Caco-2 (cell line): Measurements from ENCODE around the gene EPHB6. TPM values are rescaled to one million over a fixed set of nuclear protein-coding genes. Genes with fewer than 3 reads are reported as not detected.

Experiments
- BruUV-seq: library from RNA; stranded (reverse); fragments of 400-500 nt; replicated peaks from 2 replicates; lab custom pipeline; 2021; lab: Mats Ljungman, UMichigan
- CTCF ChIA-PET: fragments of 300-600 bp; sonication (Branson Sonifier 250); formaldehyde crosslinking; loops from one replicate; lab custom pipeline; 2022; ENCODE audit warnings: antibody characterized with exemption; lab: Charles Lee
- POLR2A ChIA-PET: fragments of 300-600 bp; sonication (Branson Sonifier 250); formaldehyde crosslinking; loops from one replicate; lab custom pipeline; 2022; ENCODE audit warnings: antibody characterized with exemption; lab: Charles Lee
- DNase-seq, 2 experiments: peaks; one replicate each; pipeline versions ENCODE4 v3.0.0 to v3.0.0-alpha.2; 2020 to 2022
- H3K27me3 ChIP-seq: replicated peaks from 2 replicates; pipeline ENCODE4 v1.6.0; 2011; ENCODE audit warnings: low read length; ENCODE audit not compliant: control insufficient read depth, insufficient read depth
- H3K36me3 ChIP-seq: 2 replicates; pipeline ENCODE4 v1.5.1; 2011; ENCODE audit warnings: low read length; ENCODE audit not compliant: control insufficient read depth, insufficient read depth
- H3K4me1 ChIP-seq: fragments of 250-450 bp; sonication (Bioruptor Pico); 2 replicates; pipeline ENCODE4 v1.5.1; 2020; ENCODE audit warnings: mild to moderate bottlenecking
- H3K4me3 ChIP-seq: 2 replicates; pipeline ENCODE4 v1.5.1; 2011; ENCODE audit warnings: low read depth, mild to moderate bottlenecking, control low read depth, low read length
- H3K9me3 ChIP-seq: fragments of 250-450 bp; sonication (Bioruptor Pico); 2 replicates; pipeline ENCODE4 v1.5.1; 2020; ENCODE audit warnings: mild to moderate bottlenecking, moderate library complexity
- H3K27ac Mint-ChIP-seq: one replicate; pipeline ENCODE4 v1.8.0; 2022; ENCODE audit warnings: mixed read lengths; ENCODE audit not compliant: unreplicated experiment
- H3K27me3 Mint-ChIP-seq: one replicate; pipeline ENCODE4 v1.8.0; 2022; ENCODE audit warnings: mixed read lengths; ENCODE audit not compliant: insufficient read depth, unreplicated experiment
- H3K36me3 Mint-ChIP-seq: one replicate; pipeline ENCODE4 v1.8.0; 2022; ENCODE audit warnings: mild to moderate bottlenecking, mixed read lengths; ENCODE audit not compliant: insufficient read depth, unreplicated experiment
- H3K4me1 Mint-ChIP-seq: one replicate; pipeline ENCODE4 v1.8.0; 2022; ENCODE audit warnings: low read depth, mixed read lengths; ENCODE audit not compliant: unreplicated experiment
- H3K4me3 Mint-ChIP-seq: one replicate; pipeline ENCODE4 v1.8.0; 2022; ENCODE audit warnings: mild to moderate bottlenecking, moderate library complexity, mixed read lengths; ENCODE audit not compliant: unreplicated experiment
- H3K9me3 Mint-ChIP-seq: one replicate; pipeline ENCODE4 v1.8.0; 2022; ENCODE audit warnings: mixed read lengths; ENCODE audit not compliant: unreplicated experiment
- CTCF ChIP-seq, 2 experiments: fragments of 200-600 bp in 1 of 2; IDR thresholded peaks; 1 replicate in 1 of 2; 2 replicates in 1 of 2; pipeline versions ENCODE4 v1.5.1 to v1.8.0; 2011 to 2022; ENCODE audit warnings: antibody characterized with exemption in 1 of 2, control low read depth in 1 of 2, inconsistent platforms in 1 of 2, low read depth in 1 of 2, low read length in 1 of 2, mild to moderate bottlenecking in 1 of 2, moderate library complexity in 1 of 2; ENCODE audit not compliant: insufficient read depth in 1 of 2, severe bottlenecking in 1 of 2, unreplicated experiment in 1 of 2
- intact Hi-C: fragments of 100-400 bp; cut with micrococcal nuclease; formaldehyde crosslinking; loops from one replicate; pipeline ENCODE4 v1.10.0; 2022; ENCODE audit not compliant: unreplicated experiment
- total RNA-seq: library from RNA; stranded (reverse); gene quantifications from 2 replicates; pipeline ENCODE4 v1.2.3, GENCODE V29; 2022

EPHB6 gene
- total RNA-seq, 1 experiment from 2014 or later = 2.7 TPM

GRCh38 chr7:142827951-142828500 is 26.9 kb upstream of the EPHB6 start:
- no peak for TF ChIP-seq CTCF (IDR thresholded peaks at IDR 0.05; ENCODE audit: insufficient read depth in 1 of 2, low read depth in 1 of 2, low read length in 1 of 2, severe bottlenecking in 1 of 2, unreplicated experiment in 1 of 2)
- Mint-ChIP-seq H3K27ac (no peak overlapping the region), H3K4me1 (peaks cover 6% of the 10 kb centered on the region), H3K9me3 (peaks cover 9% of the 10 kb centered on the region), H3K4me3 (no peak overlapping the region), H3K27me3 (peaks cover 17% of the 10 kb centered on the region), H3K36me3 (no peaks in the 10 kb centered on the region)
- Histone ChIP-seq H3K4me3 (no peak overlapping the region), H3K36me3 (no peaks in the 10 kb centered on the region), H3K27me3 (no peaks in the 10 kb centered on the region), H3K9me3 (peaks cover 17% of the 10 kb centered on the region), H3K4me1 (no peaks in the 10 kb centered on the region)
- CTCF ChIA-PET = no interaction called here
- DNase-seq = no peak
- intact Hi-C loops = no loop called here
- POLR2A ChIA-PET = no interaction called here
- BruUV-seq = no TSS peak

- H3K36me3 ChIP-seq = no peaks in the 10 kb centered on the region
- no peak overlapping the region for H3K4me3 ChIP-seq
- H3K4me1 Mint-ChIP-seq = peaks cover 10% of the 10 kb centered on the region
- ChIA-PET POLR2A (no interaction called here), CTCF (no interaction called here)
- no peak for DNase-seq
- H3K9me3 Mint-ChIP-seq = no peaks in the 10 kb centered on the region
- intact Hi-C loops = no loop called here
- no peak for TF ChIP-seq CTCF (IDR thresholded peaks at IDR 0.05; ENCODE audit: insufficient read depth in 1 of 2, low read depth in 1 of 2, low read length in 1 of 2, severe bottlenecking in 1 of 2, unreplicated experiment in 1 of 2)
- BruUV-seq = no TSS peak
- no peak overlapping the region for H3K27ac Mint-ChIP-seq
- no peaks in the 10 kb centered on the region for H3K4me1 ChIP-seq
- H3K27me3 Mint-ChIP-seq = peaks cover 20% of the 10 kb centered on the region
- H3K9me3 ChIP-seq = no peaks in the 10 kb centered on the region
- H3K27me3 ChIP-seq = no peaks in the 10 kb centered on the region
- H3K4me3 Mint-ChIP-seq = no peak overlapping the region
- no peaks in the 10 kb centered on the region for H3K36me3 Mint-ChIP-seq
Measured at GRCh38 chr7:142832417-142832816, 22.5 kb upstream of the EPHB6 start.

- ChIA-PET POLR2A (no interaction called here), CTCF (interaction anchor here (0.5 kb wide), 1 partner anchor 173 kb away, joined by 3 read pairs; no protein-coding TSS in a partner anchor)
- intact Hi-C loops = no loop called here
- Mint-ChIP-seq H3K36me3 (no peaks in the 10 kb centered on the region), H3K27ac (no peak overlapping the region), H3K4me1 (peaks cover 10% of the 10 kb centered on the region), H3K9me3 (no peaks in the 10 kb centered on the region), H3K4me3 (no peak overlapping the region), H3K27me3 (peaks cover 19% of the 10 kb centered on the region)
- TF ChIP-seq CTCF (IDR thresholded peaks at IDR 0.05; ENCODE audit: insufficient read depth in 1 of 2, low read depth in 1 of 2, low read length in 1 of 2, severe bottlenecking in 1 of 2, unreplicated experiment in 1 of 2) = no peak
- no peaks in the 10 kb centered on the region for H3K4me1 ChIP-seq
- no peaks in the 10 kb centered on the region for H3K36me3 ChIP-seq
- H3K27me3 ChIP-seq = no peaks in the 10 kb centered on the region
- no peak overlapping the region for H3K4me3 ChIP-seq
- BruUV-seq = no TSS peak
- no peaks in the 10 kb centered on the region for H3K9me3 ChIP-seq
- DNase-seq = no peak
Measured at GRCh38 chr7:142833174-142834048, 21.5 kb upstream of the EPHB6 start.
